GM19468 (cell line): ENCODE measurements around the gene FGF21.
"Not testable (repeated sequence)": the region's sequence is repeated elsewhere in the genome, so short reads cannot be mapped to it uniquely, and the experiment has no call there.

ENCODE experiments used
- ATAC-seq: cut with Tn5 transposase; IDR thresholded peaks from one replicate; pipeline ENCODE4 v1.9.1; 2021; ENCODE audit warnings: mild to moderate bottlenecking, moderate library complexity, moderate number of reproducible peaks; ENCODE audit not compliant: unreplicated experiment; ENCODE audit errors: extremely low read depth

The FGF21 gene

DNA sequence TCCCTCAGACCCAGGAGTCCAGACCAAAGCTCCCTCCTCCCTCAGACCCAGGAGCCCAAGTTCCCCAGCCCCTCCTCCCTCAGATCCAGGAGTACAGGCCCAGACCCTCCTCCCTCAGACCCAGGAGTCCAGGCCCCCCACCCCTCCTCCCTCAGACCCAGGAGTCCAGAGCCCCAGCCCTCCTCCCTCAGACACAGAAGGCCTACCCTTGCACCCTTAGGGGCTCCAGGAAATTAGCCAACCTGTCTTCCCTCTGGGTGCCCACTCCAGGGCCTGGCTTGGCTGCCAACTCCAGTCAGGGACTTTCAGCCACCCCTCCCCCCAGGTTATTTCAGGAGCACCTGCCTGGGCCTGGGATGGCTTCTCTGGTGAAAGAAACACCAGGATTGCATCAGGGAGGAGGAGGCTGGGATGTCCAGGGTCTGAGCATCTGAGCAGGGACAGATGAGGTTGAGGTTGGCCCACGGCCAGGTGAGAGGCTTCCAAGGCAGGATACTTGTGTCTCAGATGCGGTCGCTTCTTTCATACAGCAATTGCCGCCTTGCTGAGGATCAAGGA is at the start of gene FGF21:
Gene FGF21, plus strand, starts transcription at position 441 of the 558 bp plus-strand sequence. CDS start 713 bp downstream, outside the sequence.
- no peak for ATAC-seq

DNA sequence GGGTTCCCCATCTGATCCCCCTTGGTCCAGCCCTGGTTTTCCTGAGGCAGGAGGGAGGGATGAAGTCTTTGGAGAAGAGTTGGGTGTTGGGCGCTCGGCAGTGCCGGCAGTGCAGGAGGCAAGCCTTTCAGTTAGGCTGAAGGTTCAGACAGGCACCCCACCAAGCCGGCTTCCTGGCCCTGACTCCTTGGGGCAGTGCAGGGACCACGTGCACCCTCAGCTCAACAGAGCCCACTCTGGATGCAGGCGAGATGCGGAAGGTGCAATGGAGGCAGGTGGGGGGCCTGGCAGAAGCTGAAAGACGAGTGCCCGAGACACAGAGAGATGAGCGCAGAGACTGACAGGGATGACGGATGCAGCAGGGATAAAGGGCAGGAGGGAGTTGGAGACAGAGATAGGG is 46.9 kb upstream of the FGF21 start:
- no peak for ATAC-seq

- ATAC-seq: no peak
These were observed 44.1 kb upstream of the FGF21 start for GRCh38 chr19:48711106-48711662.

DNA sequence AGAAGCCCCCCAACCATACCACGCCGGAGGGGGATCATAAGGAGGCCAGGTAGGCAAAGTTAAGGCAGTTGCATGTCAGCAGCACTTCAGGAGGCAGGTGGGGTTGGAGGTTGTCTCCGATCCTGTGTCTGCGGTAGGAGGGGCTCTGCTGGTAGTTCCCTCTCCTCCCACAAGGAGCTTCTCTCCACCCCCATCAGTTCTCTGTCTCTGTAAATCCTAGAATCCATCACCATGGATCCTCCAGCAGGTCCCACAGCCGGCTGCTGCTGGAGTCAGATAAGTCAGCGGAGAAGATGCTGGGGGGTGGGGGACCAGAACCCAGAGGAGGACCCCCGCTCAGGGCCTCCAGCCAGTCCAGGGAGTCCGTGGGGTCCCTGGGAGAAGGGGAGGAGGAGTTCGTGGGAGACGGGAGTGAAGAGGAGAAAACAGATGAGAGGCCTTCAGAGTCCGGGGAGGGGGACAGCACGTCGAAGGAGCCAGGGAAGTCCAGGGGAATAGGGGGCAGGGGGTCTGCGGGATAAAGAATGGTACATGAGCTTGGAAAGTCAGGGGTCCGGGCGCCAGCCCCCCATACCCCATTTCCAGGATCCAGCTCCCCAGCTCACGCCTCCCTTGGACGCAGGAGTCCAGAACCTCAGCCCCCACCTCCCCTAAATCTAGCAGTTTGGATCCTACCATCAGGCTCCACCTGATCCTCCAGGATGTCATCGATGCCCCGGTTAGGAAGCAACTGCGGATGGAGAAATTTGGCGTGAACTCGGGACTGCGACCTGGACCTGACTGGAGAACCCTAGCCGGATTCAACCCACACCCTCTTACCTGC is 42.1 kb upstream of the FGF21 start:
- ATAC-seq: no peak

DNA sequence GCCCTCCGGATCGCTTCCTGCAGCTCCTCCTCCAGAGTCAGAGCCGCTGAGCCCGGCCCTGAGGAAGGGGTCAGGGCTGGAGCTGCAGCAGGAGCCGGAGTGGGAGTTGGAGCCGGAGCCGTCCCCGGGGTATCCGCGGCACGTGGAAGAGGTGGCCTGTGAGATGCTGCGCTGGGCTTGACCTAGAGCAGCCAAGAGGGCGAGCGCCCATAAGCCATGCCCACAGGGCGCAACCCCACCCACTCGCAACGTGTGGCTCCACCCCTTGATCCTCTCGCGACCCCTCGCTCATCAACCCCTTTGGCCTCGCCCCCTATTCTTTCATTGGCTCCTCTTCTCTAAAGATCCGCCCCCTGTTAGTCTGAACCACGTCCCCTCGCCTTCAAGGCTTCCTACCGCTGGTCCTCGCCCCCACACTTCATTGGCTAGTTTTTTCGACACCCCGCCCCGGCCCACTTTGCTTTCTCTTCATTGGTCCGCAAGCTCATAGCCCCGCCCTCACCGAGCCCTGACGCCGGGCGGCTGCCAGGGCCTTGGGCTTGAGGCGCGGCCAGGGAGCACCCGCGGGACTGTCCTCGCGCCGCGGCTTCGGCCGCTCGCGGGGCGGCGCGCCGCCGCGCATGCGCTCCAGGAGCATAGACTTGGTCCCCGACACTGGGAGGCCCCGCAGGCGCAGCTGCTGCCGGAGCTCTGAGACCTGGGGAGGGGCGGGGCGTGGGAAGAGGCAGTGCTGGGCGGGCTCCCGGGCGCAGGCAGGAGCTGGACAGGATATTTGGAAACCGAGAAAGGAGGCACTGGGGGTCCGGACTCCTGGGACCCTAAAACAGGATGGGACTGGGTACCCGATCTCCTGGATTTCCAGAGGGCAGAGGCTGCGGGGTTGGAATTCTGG is 41.2 kb upstream of the FGF21 start:
- peak; percentile 77 for ATAC-seq

DNA sequence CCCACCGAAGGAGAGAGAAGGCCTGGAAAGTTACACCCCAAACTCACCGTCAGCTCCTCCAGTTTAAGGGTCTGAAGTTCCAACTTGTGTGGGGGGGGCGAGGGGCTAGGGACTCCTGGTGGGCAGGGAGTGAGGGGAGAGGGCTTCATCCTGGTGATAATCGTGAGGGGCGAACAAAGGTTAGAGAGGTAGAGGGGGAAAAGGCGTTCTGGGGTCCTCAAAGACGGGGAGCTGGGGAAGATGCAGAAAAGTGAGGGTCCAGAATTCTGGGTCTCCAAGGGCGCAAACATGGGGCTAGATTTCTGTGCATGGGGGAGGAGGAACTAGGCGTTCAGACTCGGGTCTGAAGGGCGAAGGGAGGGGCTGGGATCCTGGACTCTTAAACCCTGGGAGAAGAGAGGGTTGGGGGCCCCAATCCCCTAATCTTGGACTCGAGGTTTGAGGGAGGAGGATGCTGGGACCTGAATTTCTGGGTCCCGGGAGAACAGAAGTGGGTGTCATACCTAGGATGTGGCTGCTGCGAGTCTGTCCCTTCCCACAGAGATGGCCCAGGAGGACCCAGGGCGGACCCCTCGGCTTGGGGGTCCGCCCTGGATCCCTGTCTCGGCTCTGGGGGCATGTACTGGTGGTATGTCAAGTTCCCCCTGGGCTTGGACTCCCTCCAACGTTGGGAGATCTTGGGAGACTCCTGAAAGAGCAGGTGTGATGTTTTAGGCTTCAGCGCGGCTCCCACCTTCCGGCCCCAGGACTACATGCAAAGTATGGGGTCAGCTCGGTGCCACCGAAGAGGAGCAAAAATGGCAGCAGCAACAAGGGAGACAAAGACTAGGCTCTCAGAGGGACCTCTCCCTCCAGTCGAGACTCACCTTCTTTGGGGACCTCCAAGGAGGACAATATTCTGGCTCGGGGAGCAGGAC is 40.3 kb upstream of the FGF21 start:
- no peak for ATAC-seq

DNA sequence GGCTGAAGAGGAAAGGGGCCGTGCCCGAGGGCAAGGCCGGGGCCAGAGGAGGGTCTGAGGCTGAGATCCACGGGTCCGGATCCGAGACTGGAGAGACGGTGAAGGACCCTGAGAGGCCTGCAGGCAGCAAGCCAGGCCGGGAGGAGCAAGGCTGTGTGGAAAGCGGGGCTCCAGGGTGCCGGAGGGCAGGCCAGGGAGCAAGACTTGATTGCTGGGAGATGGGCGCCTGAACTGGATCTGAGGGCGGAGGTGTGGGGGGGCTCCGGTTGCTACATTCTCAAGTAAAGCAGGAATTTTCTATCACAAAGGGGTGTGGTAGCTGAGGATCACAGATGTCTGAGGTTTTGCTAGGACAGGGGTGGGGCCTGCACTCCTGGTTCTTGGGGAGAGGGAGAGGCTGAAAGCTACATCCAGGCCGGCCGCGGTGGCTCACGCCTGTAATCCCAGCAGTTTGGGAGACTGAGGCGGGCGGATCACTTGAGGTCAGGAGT is 39.6 kb upstream of the FGF21 start:
- no peak for ATAC-seq

DNA sequence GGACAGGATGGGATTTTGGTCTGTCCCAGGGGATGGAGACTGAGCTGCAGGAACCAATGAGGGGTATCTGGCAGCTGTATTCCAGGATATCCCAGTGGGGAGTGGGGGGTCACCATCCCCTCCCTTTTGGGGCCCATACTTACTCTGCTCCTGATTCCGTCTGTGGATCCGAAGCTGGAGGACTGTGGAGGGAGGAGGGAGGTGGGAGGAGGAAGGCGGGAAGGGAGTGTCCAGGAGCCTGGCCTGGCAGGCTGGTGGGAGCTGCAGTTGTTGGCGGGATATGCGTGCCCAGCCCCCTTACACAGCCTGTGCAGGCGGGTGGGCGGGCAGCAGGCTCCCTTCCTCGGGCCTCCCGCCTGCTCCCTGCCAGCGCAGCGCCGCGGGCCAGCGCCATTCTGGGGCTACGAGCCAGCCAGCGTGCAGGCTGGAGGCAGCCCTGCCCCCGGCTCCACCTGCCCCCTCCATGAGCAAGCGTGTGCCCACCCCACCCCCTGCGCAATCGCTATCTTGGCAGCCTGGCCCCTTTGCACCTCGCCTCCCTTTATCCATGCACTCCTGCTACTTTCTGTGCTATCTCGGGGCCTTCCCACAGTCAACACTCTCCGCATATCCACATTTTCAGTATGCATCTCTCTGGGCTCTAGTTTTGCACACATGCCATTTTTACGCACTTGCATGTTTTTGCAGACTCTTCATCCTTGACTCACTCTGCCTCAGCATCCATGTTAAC is 38.6 kb upstream of the FGF21 start:
- no peak for ATAC-seq

DNA sequence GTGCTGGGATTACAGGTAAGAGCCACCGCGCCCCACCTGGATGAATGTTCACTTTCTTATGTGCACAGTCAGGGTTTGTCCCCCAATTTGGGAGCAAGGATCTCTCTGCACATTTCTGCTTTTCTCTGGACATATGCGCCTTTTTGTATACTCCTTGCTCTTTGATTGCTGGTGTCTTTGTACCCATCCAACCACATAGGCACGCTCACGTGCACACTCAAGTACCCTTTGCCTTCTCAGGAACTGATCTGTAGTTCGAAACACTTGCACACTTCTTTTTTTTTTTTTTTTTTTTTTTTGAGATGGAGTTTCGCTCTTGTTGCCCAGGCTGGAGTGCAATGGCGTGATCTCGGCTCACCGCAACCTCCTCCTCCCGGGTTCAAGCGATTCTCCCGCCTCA is 37.2 kb upstream of the FGF21 start:
- ATAC-seq: not testable (repeated sequence)

- ATAC-seq: no peak
These were observed 36.6 kb upstream of the FGF21 start for GRCh38 chr19:48718711-48719231.

GRCh38 chr19:48719263-48720171 is 35.8 kb upstream of the FGF21 start, which contains the start of gene MAMSTR:
Gene MAMSTR, minus strand, starts transcription at chr19:48719725. Its CDS starts 694 bp downstream, at chr19:48719031.
- ATAC-seq: no peak

GRCh38 chr19:48720251-48720612 is 35.1 kb upstream of the FGF21 start:
- ATAC-seq: no peak

- ATAC-seq: peak; percentile 81
These were observed 34.6 kb upstream of the FGF21 start for GRCh38 chr19:48720613-48721296.

DNA sequence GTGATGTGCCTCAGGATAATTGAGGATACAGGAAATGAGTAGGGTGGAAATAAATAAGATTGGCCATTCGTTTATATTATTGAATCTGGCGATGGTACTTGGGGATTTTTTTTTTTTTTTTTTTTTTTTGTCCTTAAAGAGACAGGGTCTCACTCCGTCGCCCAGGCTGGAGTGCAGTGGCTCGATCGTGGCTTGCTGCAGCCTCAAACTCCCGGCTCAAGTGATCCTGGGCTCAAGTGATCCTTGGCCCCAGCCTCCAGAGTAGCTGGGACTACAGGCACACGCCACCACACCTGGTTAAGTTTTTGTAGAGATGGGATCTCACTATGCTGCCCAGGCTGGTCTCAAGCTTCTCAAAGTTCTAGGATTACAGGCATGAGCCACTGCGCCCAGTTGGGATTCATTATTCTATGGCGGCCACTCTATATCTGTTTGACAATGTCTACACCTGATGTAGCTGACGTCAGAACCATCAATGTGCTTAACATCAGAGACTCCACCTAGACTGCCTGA is 33.1 kb upstream of the FGF21 start:
- no peak for ATAC-seq

DNA sequence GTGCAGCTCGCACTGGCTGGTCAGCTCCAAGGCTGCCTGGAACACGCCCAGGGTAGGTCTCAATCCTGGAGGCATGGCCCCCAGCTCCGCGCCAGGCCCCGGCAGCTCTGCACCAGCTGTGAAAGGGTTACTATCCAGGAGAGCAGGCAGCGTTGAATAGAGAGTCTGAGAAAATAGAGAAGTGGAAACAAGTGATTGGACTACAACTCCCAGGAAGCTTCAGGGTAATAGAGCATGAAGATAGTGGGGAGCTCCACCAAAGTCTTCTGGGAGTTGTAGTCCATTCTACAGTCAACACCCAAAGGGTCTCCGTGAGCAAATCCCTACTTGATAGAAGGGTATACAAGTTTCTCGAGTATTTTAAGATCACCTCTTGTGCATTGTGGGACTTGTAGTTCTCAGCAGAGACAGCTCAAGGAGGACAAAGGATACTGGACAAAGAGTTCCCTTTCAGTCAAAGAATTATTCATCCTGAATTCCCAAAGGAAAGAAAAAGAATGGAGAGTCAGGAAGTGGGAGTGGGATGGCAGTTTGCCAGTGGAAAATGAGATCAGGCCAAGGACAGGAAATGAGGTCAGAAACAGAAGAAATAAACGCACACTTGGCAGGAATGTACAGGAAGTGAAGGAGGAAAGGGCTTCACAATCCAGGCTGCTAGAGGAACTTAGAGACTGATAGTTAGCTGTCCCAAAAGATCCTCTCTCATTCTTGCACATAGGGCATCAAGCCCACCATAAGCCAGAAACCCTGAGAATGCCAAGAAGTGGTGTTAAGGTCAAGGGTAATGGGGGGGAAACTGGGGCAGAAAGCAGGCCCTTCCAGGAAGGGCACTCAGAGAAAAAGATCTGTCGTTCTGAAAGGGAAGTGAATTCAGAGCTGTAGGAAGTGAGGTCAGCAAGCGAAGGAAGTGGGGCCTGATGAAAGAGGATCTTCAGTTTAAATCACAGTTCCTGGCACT is 30.2 kb upstream of the FGF21 start:
- no peak for ATAC-seq

DNA sequence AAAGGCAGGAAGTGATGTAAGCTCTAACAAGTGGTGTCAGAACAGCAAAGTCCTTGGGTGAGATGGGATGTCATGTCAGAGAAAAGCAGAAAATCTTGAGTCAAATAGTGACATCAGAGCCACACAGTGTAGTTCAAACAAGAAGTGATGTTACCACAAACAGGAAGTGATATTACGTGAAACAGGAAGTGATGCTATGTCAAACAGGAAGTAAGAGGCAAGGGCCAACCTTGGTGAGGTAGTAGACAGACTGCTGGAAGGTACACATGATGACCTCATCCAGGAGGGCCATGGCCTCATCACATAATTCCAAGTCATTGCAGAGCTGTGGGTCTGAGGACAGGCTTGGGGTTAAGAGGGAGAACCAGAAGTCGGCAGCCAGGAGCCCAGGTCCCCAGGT is 28.8 kb upstream of the FGF21 start:
- ATAC-seq: no peak
